Esophagus squamous epithelium (tissue), 4 donors: ENCODE measurements around the gene CLCN3.

Experiments used
- POLR2A ChIP-seq, 4 donors: fragments of 450-650 bp; IDR thresholded peaks; one replicate each; pipeline ENCODE4 v1.6.1; 2017; ENCODE audit warnings: antibody characterized with exemption in 4 of 4, mild to moderate bottlenecking in 4 of 4, moderate library complexity in 3 of 4
- TF ChIP-seq, protein P1 (sequence below), 6 experiments: fragments of 450-650 bp in 4 of 6; fragments of 200-600 bp in 2 of 6; sonication (generic) in 2 of 6; IDR thresholded peaks; one replicate each; pipeline ENCODE4 v1.5.1; 2016 to 2019; ENCODE audit warnings: antibody characterized with exemption in 6 of 6, mild to moderate bottlenecking in 4 of 6, moderate library complexity in 4 of 6

DNA sequence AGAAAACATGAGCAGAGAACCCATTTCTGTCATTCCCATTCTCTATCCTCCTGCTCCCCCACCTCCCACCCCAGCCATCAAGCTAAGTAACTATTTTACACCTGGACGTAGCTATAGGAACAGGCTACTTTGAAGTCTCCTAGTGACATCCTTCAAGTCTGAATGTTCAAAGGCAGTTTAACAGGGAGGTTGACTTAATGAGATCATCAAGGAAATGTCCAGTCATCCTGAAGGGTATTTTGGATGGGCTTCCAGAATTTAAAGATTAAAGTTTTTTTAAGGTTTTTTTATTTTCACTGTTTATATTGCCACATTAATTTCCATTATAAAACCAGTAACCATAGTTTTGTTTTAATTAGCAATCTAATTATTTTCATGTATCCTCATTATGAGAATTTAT is 96.3 kb downstream of the CLCN3 start:
- TF ChIP-seq POLR2A (IDR thresholded peaks at IDR 0.05) = no peak
- TF ChIP-seq, protein P1, sequence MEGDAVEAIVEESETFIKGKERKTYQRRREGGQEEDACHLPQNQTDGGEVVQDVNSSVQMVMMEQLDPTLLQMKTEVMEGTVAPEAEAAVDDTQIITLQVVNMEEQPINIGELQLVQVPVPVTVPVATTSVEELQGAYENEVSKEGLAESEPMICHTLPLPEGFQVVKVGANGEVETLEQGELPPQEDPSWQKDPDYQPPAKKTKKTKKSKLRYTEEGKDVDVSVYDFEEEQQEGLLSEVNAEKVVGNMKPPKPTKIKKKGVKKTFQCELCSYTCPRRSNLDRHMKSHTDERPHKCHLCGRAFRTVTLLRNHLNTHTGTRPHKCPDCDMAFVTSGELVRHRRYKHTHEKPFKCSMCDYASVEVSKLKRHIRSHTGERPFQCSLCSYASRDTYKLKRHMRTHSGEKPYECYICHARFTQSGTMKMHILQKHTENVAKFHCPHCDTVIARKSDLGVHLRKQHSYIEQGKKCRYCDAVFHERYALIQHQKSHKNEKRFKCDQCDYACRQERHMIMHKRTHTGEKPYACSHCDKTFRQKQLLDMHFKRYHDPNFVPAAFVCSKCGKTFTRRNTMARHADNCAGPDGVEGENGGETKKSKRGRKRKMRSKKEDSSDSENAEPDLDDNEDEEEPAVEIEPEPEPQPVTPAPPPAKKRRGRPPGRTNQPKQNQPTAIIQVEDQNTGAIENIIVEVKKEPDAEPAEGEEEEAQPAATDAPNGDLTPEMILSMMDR (IDR thresholded peaks at IDR 0.05) = no peak
